ENCODE measurements around the gene FGF21. TPM values are rescaled to one million over a fixed set of nuclear protein-coding genes. Genes with fewer than 3 reads are reported as not detected.

The FGF21 gene
- total and polyA plus RNA-seq, 10 of the 15 experiments (the other 5 are each of a cell fraction or from before 2014, with no cell fraction given) = not detected

DNA sequence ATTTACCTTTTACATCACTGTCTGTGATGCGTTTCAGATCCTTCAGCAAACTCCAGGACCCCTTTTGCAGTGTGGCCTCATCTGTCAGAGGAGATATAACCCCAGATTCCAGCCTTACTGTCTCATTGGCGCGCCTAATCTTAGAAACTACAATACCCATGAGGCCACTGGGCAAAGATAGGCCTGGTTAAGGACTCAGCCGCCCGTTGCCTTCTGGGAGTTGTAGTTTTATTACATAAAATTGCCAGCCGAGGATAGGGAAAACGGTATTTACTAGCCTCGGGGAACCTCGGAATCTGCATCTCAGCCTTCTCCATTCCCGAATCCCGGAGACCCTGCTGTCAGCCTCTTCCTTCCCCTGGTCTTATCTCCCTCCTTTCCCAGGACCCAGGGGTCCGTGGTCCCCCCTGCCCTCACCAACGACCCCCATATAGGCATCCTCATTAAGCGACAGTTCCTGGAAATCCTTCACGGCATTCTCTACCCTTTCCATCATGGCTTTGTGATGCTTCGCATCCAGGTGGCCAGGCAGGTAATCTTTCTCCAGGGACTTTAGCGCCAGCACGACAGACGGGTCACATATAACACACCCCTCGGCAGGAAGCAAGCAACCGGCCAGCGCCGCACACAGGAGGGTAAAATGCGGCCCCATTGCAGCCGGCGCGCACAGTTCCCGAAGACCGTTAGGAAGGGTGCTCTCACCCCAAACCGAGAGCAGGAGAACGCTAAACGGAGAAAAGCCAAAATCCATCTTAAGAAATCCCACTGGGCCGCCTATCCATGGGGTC lies 9.9 kb upstream of the FGF21 start (continued):
- TF ChIP-seq, protein P1, sequence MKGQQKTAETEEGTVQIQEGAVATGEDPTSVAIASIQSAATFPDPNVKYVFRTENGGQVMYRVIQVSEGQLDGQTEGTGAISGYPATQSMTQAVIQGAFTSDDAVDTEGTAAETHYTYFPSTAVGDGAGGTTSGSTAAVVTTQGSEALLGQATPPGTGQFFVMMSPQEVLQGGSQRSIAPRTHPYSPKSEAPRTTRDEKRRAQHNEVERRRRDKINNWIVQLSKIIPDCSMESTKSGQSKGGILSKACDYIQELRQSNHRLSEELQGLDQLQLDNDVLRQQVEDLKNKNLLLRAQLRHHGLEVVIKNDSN (IDR thresholded peaks at IDR 0.05; ENCODE audit: borderline replicate concordance, extremely low read length, insufficient read depth, low read depth, low read length) = no peak
- TF ChIP-seq YY1 (IDR thresholded peaks at IDR 0.05; ENCODE audit: low read depth, low read length) = 0 out of 2 replicates have a peak, but pooled peaks have one; percentile 48
- no peak for TF ChIP-seq POLR2A (IDR thresholded peaks at IDR 0.05; ENCODE audit: low read depth, low read length)
- TF ChIP-seq BCL11A (IDR thresholded peaks at IDR 0.05; ENCODE audit: low read depth, low read length) = no peak
- TF ChIP-seq, protein P2, sequence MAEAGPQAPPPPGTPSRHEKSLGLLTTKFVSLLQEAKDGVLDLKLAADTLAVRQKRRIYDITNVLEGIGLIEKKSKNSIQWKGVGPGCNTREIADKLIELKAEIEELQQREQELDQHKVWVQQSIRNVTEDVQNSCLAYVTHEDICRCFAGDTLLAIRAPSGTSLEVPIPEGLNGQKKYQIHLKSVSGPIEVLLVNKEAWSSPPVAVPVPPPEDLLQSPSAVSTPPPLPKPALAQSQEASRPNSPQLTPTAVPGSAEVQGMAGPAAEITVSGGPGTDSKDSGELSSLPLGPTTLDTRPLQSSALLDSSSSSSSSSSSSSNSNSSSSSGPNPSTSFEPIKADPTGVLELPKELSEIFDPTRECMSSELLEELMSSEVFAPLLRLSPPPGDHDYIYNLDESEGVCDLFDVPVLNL (IDR thresholded peaks at IDR 0.05; ENCODE audit: low read depth, low read length) = no peak
- TF ChIP-seq, protein P3, sequence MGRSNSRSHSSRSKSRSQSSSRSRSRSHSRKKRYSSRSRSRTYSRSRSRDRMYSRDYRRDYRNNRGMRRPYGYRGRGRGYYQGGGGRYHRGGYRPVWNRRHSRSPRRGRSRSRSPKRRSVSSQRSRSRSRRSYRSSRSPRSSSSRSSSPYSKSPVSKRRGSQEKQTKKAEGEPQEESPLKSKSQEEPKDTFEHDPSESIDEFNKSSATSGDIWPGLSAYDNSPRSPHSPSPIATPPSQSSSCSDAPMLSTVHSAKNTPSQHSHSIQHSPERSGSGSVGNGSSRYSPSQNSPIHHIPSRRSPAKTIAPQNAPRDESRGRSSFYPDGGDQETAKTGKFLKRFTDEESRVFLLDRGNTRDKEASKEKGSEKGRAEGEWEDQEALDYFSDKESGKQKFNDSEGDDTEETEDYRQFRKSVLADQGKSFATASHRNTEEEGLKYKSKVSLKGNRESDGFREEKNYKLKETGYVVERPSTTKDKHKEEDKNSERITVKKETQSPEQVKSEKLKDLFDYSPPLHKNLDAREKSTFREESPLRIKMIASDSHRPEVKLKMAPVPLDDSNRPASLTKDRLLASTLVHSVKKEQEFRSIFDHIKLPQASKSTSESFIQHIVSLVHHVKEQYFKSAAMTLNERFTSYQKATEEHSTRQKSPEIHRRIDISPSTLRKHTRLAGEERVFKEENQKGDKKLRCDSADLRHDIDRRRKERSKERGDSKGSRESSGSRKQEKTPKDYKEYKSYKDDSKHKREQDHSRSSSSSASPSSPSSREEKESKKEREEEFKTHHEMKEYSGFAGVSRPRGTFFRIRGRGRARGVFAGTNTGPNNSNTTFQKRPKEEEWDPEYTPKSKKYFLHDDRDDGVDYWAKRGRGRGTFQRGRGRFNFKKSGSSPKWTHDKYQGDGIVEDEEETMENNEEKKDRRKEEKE (IDR thresholded peaks at IDR 0.05) = no peak
- TF ChIP-seq IRF4 (IDR thresholded peaks at IDR 0.05; ENCODE audit: low read depth, low read length) = no peak
- TF ChIP-seq FOS (IDR thresholded peaks at IDR 0.05; ENCODE audit: borderline replicate concordance, extremely low read depth, insufficient read length) = no peak

Measured in GM12878 (cell line).